HG02678 (cell line): ENCODE data around the gene CHURC1.
A peak's percentile ranks its signal among the peaks of the same experiment; 100 is the strongest.

Source experiments
- ATAC-seq: cut with Tn5 transposase; IDR thresholded peaks from one replicate; pipeline ENCODE4 v1.9.1; 2021; ENCODE audit warnings: mild to moderate bottlenecking, moderate library complexity; ENCODE audit not compliant: unreplicated experiment

The CHURC1 gene

DNA sequence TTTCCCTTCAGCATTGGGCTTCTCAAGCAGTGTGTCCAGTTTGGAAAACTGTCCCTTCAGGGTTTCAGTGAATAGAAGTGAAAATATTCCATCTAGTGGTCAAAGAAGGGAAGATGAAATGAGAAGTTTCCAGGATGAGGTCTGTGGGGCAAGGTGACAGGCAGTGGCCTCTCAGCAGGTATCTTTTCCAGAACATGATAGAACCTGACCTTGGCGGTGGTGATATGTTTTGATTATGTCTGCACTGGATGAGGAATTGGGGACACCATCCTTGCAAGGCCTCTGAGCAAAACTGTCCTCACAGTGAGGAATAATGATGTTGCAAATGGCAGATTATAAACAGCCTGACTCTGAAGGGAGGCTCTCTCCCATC, 23.6 kb downstream of the CHURC1 start:
- no peak for ATAC-seq

DNA sequence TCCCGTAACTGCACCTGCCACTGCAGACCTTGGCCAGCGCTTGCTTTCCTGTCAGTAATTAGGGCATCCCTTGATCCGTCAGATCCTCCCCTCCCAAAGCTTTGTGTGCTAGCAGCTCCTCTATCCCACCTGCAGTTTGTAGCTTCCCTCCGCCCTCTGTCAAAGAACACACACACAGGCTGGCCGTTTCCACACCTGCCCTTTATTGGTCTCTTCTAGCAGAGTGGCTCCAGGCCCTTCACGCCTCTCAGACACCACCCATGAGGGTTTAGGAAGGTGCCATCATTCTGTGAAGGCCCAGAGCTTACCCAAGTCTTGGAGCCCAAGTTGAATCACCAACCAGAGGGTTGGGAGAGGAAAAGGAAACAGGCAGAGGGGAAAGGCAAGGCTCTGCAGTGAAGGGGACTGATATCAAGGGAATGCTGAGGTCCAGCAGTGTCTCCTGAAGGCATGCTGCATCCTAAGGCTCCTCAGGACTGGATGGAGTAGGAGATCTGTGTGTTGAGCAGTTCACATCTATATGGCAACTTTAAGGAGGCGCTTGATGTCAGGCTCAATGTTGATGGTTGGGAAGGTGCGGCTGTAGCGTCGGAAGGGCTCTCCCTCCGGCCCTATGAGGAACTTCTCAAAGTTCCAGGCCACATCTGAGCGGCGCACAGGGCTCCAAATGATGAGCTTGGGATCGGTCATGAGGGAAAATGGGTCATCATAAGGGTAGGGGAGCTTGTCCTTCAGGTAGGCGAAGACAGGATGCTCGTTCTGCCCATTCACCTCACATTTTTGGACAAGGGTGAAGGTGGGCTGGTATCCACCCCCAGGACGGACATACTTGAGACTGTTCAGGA, 24.9 kb downstream of the CHURC1 start:
- ATAC-seq, result no peak

DNA sequence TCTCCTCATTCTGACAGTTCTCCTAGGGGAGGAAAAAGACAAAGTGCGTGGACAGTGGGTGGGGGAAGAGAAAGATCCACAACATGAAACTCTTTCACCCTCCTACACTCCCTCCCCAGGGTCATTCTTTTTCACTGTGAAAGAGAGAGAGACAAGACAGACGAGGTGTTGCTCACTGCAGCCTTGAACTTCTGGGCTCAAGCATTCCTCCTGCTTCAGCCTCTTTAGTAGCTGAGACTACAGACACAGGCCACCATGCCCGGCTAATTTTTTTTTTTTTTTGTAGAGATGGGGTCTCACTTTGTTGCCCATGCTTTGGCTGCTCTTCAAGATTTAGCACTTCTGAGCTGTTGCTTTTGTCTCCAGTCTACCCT, 25.5 kb downstream of the CHURC1 start:
- no peak for ATAC-seq

DNA sequence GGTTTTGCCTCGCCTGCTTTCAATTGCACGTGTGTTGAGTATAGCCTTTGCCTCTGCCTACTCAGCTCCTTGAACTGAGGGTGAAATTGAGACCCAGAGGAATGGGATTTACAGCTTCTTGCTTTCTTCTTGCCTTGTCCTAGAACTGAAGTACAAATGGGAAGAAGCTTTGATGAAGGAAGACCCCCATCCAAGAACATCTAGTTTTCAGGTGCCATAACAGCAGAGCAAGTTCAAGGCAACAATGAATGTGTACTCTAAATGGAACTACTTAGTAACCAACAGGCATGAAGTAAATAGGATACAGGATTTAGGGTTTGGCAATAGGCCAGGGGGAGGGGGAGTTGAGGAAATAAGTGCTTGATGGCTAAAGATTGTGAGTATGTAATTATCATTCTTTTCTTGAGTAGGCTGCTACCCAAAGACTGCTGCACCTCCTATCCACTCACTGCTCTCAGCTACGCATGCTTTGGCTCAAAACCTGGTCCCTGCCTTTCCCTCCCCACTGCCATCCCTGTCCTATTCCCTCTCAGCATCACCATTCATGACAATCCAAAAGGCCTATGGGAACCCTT, 26.2 kb downstream of the CHURC1 start:
- ATAC-seq, result no peak

DNA sequence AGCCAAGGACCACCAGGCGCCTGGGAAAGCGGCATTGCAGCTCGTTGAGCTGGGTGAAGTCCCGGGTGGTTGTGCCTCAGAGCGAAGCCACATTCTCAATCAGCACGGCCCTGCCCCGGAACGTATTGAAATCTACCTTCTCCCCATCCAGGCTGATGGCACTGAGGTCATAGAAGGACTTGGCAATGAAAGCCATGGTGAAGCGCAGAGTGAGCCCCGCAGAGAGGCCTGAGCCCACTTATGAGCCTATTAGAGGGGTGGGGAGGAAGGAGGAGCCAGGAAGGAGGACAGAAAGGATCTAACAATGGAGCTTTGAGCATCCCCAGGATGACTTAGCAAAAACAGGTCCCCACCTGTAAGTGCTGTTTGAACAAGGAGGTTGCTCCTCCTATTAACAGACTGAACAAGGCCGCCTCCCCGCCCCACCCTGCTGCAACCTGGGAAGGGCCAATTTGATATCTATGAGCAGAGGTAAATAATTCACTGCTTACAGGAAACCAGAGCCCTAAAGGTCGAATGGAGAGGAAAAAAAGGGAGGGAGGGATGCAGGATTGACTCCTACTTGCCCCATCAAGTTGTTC, 28.4 kb downstream of the CHURC1 start, which contains the start of gene GPX2:
GPX2 (minus strand) TSS at position 215 of the 581 bp plus-strand sequence; CDS start at position 196, 19 bp downstream.
- ATAC-seq, result no peak

DNA sequence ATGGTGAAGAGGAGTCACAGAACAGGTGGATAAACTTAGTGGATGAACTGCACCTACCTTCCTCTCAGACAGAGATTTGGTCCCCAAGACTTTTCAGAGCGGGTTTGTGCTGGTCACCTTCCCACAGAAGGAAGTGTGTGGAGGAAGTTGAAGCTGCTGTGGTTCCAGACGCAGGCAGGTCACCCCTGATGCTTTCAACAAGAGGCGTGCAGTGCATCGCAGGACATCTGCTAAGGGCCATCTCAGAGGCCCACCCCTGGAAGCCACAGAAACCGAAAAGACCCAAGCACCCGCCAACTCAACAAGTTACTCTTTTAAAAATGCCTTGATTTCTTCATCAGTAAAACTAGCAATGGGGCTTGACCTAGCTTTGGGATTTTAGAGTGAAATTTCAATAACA, 29.3 kb downstream of the CHURC1 start:
- ATAC-seq, result no peak

DNA sequence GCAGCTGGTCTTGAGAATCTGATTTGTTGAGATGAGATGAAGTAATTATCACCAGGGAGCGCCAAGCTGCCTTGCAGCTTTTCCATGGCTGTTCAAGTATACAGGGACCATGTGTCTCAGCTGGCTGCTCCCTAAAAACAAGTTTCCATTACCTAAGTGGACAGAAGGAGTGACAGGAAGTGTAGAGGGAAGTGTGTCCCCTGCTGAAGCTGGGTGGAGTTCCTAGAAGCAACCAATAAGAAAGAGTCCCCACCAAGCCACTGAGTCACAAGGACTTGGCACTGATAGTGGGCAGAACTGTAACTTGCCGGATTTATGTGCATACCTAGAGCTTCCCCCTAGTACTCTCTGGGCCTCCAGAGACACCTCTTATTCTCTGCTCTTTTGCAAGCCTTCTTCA, 29.8 kb downstream of the CHURC1 start:
- no peak for ATAC-seq

DNA sequence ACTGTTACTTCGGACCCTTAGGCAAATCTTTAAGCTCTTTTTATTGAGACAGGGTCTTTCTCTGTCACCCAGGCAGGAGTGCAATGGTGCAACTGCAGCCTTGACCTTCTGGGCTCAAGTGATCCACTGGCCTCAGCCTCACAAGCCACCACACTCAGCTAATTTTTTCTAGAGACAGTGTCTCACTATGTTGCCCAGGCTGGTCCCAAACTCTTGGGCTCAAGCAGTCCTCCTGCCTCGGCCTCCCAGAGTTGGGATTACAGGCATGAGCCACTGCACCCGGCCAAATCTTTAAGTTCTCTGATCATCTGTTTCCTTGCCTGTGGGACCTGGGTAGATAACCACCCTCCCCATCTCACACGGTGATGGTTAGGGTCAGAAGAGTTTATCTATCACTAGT, 30.6 kb downstream of the CHURC1 start:
- no peak for ATAC-seq

DNA sequence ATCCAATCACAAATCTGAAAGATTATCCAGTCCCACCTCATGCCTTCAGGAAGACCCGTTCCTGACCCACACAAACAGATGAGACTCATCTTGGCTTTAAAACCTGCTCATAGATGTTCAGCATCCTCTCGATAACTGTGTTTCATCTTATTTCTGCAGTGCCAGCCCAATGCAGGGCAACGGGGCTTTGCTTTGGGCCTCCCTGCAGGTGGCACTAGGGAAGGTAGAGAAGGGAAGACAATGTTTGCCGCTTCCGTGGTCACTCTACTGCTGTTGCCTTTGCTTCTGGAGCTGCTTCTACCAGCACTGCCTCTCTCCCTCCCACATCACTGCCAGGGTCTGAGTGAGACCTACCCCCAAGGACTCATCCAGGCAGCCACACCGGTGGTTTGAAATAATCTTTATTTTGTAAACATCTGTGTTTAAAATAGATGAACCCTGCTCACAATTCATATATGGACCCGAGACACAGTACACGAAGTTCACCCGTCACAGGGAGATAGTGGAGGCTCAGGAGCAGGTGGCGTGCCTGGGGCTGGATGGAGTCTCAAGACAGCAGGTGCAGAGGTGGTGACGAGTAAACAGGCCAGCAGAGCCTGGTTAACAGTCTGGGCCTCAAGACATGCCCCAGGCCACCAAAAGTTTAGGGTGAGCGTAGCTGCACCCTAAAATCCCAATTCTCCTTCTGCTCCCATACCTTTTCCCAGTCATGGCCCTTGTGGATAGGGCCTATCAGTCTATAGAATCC, 31.4 kb downstream of the CHURC1 start:
- ATAC-seq, result no peak

DNA sequence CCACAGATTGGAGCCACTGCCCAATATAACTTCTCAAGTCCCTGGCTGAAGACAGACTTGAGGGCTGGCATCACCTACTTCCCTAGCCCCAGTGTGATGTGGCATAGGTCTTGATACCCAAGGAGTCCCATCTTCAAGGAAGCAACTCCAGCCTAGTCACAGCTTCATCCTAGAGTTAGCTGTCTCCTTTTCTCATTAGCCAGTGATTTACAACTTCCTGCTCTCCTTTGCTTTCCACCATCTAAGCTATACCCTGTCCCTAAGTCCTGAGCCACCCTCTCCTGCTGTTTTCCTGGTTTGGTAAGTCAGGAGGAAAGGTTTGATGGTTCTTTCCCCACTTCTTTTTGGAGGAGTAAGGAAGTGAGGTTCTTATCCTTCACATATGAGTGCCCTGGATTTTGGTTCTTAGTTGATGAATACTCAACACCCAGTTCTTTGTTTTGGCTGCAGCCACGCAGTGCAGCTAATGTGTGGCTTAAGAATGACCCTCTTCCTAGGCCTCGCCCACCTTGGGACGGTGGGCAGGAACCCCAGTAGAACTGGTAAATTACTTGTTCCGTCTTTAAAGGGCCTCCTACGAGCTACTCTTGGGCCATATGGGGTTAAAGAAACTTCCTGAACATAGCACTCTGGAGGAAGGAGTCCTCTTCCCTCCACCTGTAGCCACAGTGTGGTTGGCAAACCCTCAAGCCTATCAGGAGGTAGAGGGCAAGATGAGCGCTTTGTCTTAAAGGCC, 32.2 kb downstream of the CHURC1 start:
- no peak for ATAC-seq

DNA sequence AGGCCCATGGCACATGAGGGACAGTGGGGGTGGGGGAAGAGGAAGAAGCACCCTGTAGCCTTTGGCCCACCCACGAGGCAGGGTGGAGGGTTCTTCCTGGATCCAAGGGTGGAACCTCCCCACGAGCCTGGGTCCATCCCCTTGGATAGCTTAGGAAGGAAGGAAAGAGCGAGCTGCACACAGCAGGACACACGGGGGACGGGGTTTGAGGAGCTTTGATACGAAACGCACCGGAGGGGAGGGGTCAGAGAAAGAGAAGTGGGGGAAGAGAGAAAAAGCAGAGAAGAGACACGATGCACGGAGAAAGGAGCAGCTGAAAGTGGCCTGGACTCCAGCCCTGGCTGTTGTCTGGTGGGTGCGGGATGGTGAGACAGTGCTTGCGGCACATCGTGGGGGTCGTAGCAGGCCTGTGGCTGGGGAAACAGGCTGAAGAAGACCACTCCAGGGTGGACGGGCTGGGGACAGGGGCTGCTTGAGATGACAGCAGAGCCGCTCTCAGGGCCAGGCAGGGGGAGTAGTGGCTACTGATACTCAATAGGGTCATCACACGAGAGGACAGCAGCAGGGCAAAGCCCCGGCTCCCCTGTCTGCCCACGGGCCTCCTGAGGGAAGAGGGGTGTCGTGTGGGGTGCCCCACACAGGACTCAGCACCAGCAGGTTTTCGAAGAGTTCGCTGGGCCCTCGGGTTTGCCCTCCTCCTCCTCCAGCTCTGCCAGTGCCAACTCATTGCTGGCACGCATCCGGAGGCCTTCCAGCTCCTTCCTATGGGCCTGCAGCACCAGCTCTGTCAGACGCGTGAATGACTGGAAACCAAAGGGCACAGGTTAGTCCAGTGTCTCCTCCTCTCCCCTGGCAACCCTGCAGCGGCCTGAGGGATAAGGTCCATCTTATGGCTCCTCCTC, 33.7 kb downstream of the CHURC1 start:
- no peak for ATAC-seq

DNA sequence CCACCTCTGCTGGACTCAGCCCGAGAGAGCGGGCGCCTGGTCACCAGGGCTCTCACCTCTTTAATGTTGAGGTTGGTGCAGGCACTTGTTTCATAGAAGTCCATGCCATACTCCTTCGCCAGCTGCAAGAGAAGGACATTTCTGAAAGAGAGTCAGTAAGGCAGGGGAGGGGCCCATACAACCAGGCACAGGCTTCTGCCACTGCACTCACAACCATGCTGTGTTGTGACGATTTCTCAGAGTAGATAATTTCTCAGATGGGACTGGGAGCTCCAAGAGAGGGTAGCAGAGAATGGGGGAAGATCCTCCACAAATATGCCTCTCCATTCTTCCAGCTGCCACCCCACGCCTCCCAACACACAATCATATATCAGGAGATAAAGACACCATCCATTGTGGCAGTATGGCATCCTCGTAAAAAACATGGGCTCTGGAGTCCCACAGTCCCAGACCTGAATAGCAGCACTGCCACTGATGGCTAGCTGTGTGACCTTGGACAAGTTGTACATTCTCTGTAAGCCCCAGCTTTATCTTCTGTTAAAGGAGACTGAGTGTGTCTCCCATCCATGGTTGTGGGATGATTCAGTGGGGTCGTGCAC, 34.5 kb downstream of the CHURC1 start:
- ATAC-seq, result no peak

DNA sequence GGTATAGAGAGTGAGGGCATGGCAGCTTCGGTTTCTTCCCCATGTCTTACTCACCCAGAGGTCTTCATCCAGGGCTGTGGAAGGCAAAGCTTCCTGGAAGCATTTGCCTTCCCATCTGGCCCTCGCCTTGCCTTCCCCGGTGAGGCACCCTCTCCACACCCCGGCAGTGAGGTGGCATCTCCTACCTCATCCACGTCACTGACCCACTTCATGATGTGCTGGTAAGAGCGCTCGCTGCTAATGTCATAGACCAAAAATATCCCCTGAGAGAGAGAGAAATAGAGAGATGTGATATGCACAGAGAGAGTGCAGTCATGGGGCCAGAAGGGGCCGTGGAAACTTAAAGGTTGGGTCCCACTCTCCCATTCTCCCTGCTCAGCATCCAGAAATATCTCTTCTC, 36.6 kb downstream of the CHURC1 start:
- no peak for ATAC-seq

DNA sequence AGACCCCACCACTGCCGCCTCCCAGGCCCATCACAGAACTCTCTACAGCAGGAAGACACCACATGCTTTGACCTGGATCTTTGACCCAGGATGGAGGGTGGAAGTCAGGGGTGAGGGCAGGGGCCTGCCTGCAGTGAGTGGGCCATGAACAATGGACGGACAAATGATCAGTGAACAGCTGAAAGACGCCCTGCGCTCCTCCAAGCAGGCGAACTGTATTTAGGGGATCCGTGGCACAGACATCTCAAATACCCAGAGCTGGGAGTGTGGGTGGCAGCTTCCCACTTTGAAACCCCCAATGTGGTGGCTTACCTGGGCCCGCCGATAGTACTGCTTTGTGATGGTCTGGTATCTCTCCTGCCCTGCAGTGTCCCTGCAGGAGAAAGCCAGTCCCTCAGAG, 37.0 kb downstream of the CHURC1 start:
- no peak for ATAC-seq

DNA sequence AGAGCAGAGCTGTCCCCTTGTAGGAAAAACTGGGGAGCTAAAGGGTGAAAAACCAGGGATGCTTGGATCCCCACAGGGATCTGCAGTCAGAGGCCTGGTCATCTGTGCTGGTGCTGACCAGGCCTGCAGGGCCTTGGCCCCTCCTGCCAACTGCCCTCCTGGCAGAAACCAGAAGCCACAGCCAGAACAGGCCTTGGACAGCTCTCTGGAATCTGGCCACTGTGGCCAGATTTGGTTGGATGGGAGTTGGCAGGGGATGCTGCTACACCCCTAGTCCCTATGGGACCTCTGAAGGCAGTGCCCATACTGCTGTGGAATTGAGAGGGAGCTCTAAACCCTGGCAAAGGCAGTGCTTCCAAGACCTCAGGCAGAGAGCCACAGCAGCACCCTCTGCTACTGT, 37.5 kb downstream of the CHURC1 start:
- no peak for ATAC-seq

DNA sequence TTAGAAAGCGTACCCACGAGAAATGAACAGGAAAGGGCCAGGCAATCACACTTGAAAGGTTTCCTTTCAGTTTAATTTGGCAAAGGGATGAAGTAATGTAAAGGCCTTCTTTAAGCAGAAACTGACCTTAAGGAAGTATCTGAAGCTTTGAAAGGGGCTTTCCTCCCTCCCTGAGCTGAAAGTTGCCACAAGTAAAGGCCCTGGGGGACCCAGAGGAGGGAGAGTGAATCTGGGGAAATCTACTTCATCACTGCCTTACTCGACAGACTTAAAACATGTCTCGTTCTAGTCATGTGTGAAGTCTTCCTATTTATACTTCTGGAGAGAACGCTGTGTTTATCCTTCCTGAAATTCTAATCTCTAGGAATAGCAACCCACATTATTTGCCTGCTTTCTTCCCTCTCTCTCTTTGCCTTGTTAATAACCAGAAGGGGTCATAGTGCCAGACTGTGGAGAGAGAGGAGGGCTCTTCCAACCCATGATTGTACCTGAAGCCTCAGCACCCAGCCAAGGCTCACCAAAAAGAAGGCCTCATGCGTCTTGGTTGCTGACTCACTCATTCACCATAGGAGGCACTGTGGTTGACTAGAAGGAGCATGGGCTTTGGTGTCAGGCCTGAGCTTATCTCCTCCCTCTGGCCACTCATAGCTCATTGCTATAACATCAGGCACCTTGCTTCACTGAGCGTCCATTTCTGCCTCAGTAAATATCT, 38.5 kb downstream of the CHURC1 start:
- peak; percentile 56 for ATAC-seq

DNA sequence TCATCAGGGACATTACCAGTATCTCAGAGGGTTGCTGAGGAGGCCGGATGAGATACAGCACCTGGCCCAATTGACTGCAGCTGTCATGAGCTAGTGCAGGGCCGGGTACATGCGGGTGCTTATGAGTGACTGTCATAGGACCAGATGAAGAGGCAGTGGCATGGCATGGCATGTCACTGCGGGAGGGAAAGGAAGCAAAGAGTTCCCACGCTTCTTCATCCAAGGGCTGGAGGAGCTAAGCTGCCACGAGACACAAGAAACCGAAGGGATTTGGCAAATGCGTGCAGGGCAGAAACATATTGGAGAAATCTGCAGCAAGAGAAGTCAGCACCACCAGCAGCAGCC, 39.0 kb downstream of the CHURC1 start:
- no peak for ATAC-seq

DNA sequence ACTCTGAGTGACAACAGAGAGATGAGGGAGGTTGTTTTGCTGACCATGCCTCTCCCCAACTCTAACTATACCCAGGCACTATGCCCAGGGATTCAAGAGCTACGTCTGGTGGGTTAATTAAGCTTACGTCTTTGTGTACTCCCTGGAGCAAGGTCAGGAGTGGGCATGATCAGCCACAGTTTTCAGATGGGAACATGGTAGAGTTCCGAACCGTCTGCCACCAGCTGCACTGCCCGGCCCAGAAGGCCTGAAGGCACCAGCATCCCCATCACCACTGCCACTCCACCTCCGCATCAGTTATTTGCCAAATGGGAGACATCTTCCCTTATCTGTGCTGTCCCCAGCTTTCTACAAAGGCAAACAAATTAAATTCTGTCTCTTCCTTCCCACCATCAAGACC, 39.4 kb downstream of the CHURC1 start:
- no peak for ATAC-seq
